Measurements from ENCODE around the gene SVIL. TPM values are rescaled to one million over a fixed set of nuclear protein-coding genes. Genes with fewer than 3 reads are reported as not detected.

Gene SVIL
- polyA plus RNA-seq, 1 donor from 2014 or later: 7.3 TPM

GRCh38 chr10:29666201-29666600 is 31.4 kb upstream of the SVIL start:
- no peak overlapping the region for H2AFZ ChIP-seq (ENCODE audit: low read depth, low read length)
- no peaks in the 10 kb centered on the region for H3K9me2 ChIP-seq (ENCODE audit: insufficient read depth, low read length)
- no peak overlapping the region for H3K4me3 ChIP-seq (ENCODE audit: low read length)
- H3K4me2 ChIP-seq (ENCODE audit: low read length): no peak overlapping the region
- H3K9me3 ChIP-seq (ENCODE audit: low read length): no peaks in the 10 kb centered on the region
- H3F3A ChIP-seq (ENCODE audit: insufficient read depth, low read length, poor library complexity, severe bottlenecking): no peaks in the 10 kb centered on the region
- H3K27ac ChIP-seq (ENCODE audit: low read length): no peak overlapping the region
- no peaks in the 10 kb centered on the region for H3K36me3 ChIP-seq (ENCODE audit: insufficient read depth, low read length)
- no peak overlapping the region for H3K9ac ChIP-seq (ENCODE audit: low read length)
- no peaks in the 10 kb centered on the region for H3K79me2 ChIP-seq (replicated peaks; ENCODE audit: insufficient read depth, low read length)
- no peaks in the 10 kb centered on the region for H4K20me1 ChIP-seq (ENCODE audit: insufficient read depth)
- no peaks in the 10 kb centered on the region for H3K27me3 ChIP-seq (ENCODE audit: insufficient read depth, low read depth, low read length)
- no peak for TF ChIP-seq SMC3 (conservative IDR thresholded peaks at IDR 0.05; ENCODE audit: poor library complexity)

DNA sequence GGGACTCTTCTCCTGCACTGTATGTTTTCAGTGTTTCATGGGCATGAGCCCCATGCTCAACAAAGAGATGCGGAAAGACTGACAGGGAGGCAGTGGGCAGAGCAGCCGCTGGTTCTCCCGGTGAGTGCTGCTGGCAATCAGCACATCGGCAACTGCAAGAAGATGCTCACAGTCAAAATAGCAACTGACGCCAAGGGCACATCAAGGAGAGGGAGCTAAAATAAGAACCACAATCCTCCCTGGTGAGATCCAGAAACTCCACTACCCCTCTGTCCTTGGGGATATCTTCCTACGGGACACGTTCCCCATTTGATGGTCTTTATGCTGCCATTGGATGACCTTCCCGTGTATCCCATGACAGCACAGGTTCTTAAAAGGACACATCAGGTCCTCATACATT is 28.9 kb upstream of the SVIL start:
- Histone ChIP-seq H3K79me2 (replicated peaks; ENCODE audit: insufficient read depth, low read length) (no peaks in the 10 kb centered on the region), H3K36me3 (ENCODE audit: insufficient read depth, low read length) (no peaks in the 10 kb centered on the region), H3K9ac (ENCODE audit: low read length) (no peak overlapping the region), H3K9me2 (ENCODE audit: insufficient read depth, low read length) (no peaks in the 10 kb centered on the region), H3K27ac (ENCODE audit: low read length) (no peak overlapping the region), H3K4me3 (ENCODE audit: low read length) (no peak overlapping the region), H4K20me1 (ENCODE audit: insufficient read depth) (no peaks in the 10 kb centered on the region), H3F3A (ENCODE audit: insufficient read depth, low read length, poor library complexity, severe bottlenecking) (no peaks in the 10 kb centered on the region), H2AFZ (ENCODE audit: low read depth, low read length) (no peak overlapping the region), H3K9me3 (ENCODE audit: low read length) (no peaks in the 10 kb centered on the region), H3K27me3 (ENCODE audit: insufficient read depth, low read depth, low read length) (no peaks in the 10 kb centered on the region), H3K4me2 (ENCODE audit: low read length) (no peak overlapping the region)
- no peak for TF ChIP-seq EZH2 (IDR thresholded peaks at IDR 0.05; ENCODE audit: borderline replicate concordance, insufficient read depth, low read length, poor library complexity, severe bottlenecking)
- TF ChIP-seq EP300 (conservative IDR thresholded peaks at IDR 0.05; ENCODE audit: poor library complexity, severe bottlenecking): no peak
- no peak for TF ChIP-seq SMC3 (conservative IDR thresholded peaks at IDR 0.05; ENCODE audit: poor library complexity)
- TF ChIP-seq, protein P1, sequence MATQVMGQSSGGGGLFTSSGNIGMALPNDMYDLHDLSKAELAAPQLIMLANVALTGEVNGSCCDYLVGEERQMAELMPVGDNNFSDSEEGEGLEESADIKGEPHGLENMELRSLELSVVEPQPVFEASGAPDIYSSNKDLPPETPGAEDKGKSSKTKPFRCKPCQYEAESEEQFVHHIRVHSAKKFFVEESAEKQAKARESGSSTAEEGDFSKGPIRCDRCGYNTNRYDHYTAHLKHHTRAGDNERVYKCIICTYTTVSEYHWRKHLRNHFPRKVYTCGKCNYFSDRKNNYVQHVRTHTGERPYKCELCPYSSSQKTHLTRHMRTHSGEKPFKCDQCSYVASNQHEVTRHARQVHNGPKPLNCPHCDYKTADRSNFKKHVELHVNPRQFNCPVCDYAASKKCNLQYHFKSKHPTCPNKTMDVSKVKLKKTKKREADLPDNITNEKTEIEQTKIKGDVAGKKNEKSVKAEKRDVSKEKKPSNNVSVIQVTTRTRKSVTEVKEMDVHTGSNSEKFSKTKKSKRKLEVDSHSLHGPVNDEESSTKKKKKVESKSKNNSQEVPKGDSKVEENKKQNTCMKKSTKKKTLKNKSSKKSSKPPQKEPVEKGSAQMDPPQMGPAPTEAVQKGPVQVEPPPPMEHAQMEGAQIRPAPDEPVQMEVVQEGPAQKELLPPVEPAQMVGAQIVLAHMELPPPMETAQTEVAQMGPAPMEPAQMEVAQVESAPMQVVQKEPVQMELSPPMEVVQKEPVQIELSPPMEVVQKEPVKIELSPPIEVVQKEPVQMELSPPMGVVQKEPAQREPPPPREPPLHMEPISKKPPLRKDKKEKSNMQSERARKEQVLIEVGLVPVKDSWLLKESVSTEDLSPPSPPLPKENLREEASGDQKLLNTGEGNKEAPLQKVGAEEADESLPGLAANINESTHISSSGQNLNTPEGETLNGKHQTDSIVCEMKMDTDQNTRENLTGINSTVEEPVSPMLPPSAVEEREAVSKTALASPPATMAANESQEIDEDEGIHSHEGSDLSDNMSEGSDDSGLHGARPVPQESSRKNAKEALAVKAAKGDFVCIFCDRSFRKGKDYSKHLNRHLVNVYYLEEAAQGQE (IDR thresholded peaks at IDR 0.05; ENCODE audit: borderline replicate concordance): no peak
- TF ChIP-seq TAF1 (IDR thresholded peaks at IDR 0.05; ENCODE audit: low read depth): no peak
- no peak for TF ChIP-seq MXI1 (conservative IDR thresholded peaks at IDR 0.05; ENCODE audit: poor library complexity, severe bottlenecking)

DNA sequence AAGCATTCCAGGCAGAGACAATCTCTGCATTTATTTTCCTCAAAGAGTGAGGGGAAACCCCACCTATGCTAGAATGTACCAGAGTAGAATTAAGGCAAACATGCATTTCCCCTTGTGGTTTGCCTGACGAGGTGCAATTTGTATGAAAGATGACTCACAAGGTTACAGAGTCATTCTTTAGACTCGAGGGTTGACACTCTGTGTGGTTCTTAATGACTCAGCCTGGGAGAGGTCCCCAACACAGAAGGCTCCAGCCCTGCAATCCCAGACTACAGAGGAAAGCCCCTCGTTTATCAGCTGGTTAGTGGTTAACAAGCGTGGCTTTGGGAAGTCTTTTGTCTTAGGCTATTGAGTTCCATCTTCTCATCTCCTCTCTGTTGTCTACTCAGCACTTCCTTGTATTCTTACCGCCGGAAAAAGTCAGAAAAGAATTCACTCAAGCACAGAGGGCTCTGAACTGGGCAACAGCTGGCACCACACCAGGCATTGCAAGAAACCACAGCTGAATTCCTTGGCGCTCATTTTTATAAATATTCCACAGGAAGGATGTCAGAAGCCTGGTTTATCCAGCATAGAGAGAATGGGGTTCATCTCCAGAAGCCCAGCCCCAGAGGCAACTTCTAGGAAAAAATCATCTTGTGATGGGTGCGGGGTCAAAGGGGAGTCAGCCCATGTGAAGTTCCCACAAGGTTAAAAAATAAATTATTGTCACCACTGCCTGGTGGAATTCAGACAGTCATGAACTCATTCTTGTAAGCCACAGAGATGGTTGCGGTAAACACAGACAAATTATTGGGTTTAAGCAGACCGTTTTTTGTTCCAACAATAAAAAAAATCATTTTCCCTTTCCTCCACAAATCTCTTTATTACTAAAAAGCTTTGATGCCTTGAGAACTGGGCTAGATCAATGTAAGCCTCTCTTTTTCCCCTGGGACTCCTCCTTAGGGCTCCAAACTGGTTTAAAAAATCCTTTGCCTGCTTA is 24.5 kb upstream of the SVIL start:
- Histone ChIP-seq H2AFZ (ENCODE audit: low read depth, low read length) (no peak overlapping the region), H3K27me3 (ENCODE audit: insufficient read depth, low read depth, low read length) (no peaks in the 10 kb centered on the region), H3K27ac (ENCODE audit: low read length) (no peak overlapping the region), H3F3A (ENCODE audit: insufficient read depth, low read length, poor library complexity, severe bottlenecking) (no peaks in the 10 kb centered on the region), H3K4me2 (ENCODE audit: low read length) (no peak overlapping the region), H4K20me1 (ENCODE audit: insufficient read depth) (no peaks in the 10 kb centered on the region), H3K4me3 (ENCODE audit: low read length) (no peak overlapping the region), H3K79me2 (replicated peaks; ENCODE audit: insufficient read depth, low read length) (no peaks in the 10 kb centered on the region), H3K9me2 (ENCODE audit: insufficient read depth, low read length) (no peaks in the 10 kb centered on the region), H3K9me3 (ENCODE audit: low read length) (no peaks in the 10 kb centered on the region), H3K9ac (ENCODE audit: low read length) (no peak overlapping the region), H3K36me3 (ENCODE audit: insufficient read depth, low read length) (peaks cover 6% of the 10 kb centered on the region)
- TF ChIP-seq EP300 (conservative IDR thresholded peaks at IDR 0.05; ENCODE audit: poor library complexity, severe bottlenecking): no peak
- TF ChIP-seq, protein P1 (IDR thresholded peaks at IDR 0.05; ENCODE audit: borderline replicate concordance): no peak
- no peak for TF ChIP-seq EZH2 (IDR thresholded peaks at IDR 0.05; ENCODE audit: borderline replicate concordance, insufficient read depth, low read length, poor library complexity, severe bottlenecking)
- no peak for TF ChIP-seq POLR2AphosphoS5 (IDR thresholded peaks at IDR 0.05)
- no peak for TF ChIP-seq MXI1 (conservative IDR thresholded peaks at IDR 0.05; ENCODE audit: poor library complexity, severe bottlenecking)
- no peak for TF ChIP-seq CTCF (IDR thresholded peaks at IDR 0.05; ENCODE audit: poor library complexity, severe bottlenecking)
- TF ChIP-seq SMC3 (conservative IDR thresholded peaks at IDR 0.05; ENCODE audit: poor library complexity): no peak
- TF ChIP-seq RAD21 (conservative IDR thresholded peaks at IDR 0.05): no peak
- TF ChIP-seq TAF1 (IDR thresholded peaks at IDR 0.05; ENCODE audit: low read depth): no peak
